Heart left ventricle (tissue), 16 donors: ENCODE measurements around the gene SERINC5. TPM values are rescaled to one million over a fixed set of nuclear protein-coding genes. Genes with fewer than 3 reads are reported as not detected.

Experiments used
- ATAC-seq, 4 donors: fragments of 200-7000 bp; cut with Tn5 transposase; one replicate each; pipeline ENCODE4 v1.9.1; 2020 to 2022; ENCODE audit warnings: moderate library complexity in 4 of 4, mild to moderate bottlenecking in 3 of 4, moderate number of reproducible peaks in 1 of 4
- DNase-seq, 5 donors: peaks; one replicate each; pipeline ENCODE4 v3.0.0-alpha.2; 2020
- H3K27ac ChIP-seq, 12 donors: fragments of 200-600 bp; sonication (generic) in 4 of 12; one replicate each; pipeline versions ENCODE4 v1.5.0 to v1.8.0; 2016 to 2022; ENCODE audit warnings: mild to moderate bottlenecking in 2 of 12
- H3K27me3 ChIP-seq, 9 donors: fragments of 200-600 bp; sonication (generic) in 2 of 9; one replicate each; pipeline versions ENCODE4 v1.5.1 to v1.8.0; 2016 to 2022; ENCODE audit warnings: mild to moderate bottlenecking in 3 of 9
- H3K36me3 ChIP-seq, 9 donors: fragments of 200-600 bp; sonication (generic) in 2 of 9; one replicate each; pipeline versions ENCODE4 v1.5.0 to v1.8.0; 2018 to 2022; ENCODE audit warnings: mild to moderate bottlenecking in 2 of 9
- H3K4me1 ChIP-seq, 12 donors: fragments of 200-600 bp; sonication (generic) in 4 of 12; one replicate each; pipeline versions ENCODE4 v1.5.0 to v1.8.0; 2016 to 2022; ENCODE audit warnings: mild to moderate bottlenecking in 3 of 12
- H3K4me3 ChIP-seq, 12 donors: fragments of 200-600 bp; sonication (generic) in 4 of 12; one replicate each; pipeline versions ENCODE4 v1.5.0 to v1.8.0; 2017 to 2022; ENCODE audit warnings: mild to moderate bottlenecking in 9 of 12, moderate library complexity in 4 of 12
- H3K9me3 ChIP-seq, 12 donors: fragments of 200-600 bp; sonication (generic) in 4 of 12; one replicate each; pipeline versions ENCODE4 v1.5.0 to v1.8.0; 2016 to 2022; ENCODE audit warnings: mild to moderate bottlenecking in 1 of 12
- POLR2A ChIP-seq, 2 donors: fragments of 450-650 bp; IDR thresholded peaks; one replicate each; pipeline ENCODE4 v1.6.1; 2017; ENCODE audit warnings: antibody characterized with exemption in 2 of 2, mild to moderate bottlenecking in 2 of 2, moderate library complexity in 2 of 2
- WGBS, 4 donors: extraction: QIAGEN DNeasy Blood & Tissue Kit in 2 of 4; methylation state at CpG; one replicate each; pipeline versions ENCODE4 v1.1.5 to v1.1.7; 2013 to 2018; 5-methylcytosine and 5-hydroxymethylcytosine counted together
- intact Hi-C, 10 donors: fragments of 100-400 bp; cut with DNase I; formaldehyde crosslinking; loops; one replicate each; pipeline versions ENCODE4 v1.11.1 to v1.14.2; 2022
- polyA plus RNA-seq, 2 donors: library from polyadenylated mRNA; stranded (reverse); fragments of 200-250 nt; gene quantifications; one replicate each; pipeline ENCODE4 v1.2.3, GENCODE V29; 2013
- total RNA-seq, 9 donors: library from RNA; depleted of rRNA in 2 of 9; stranded (reverse); fragments of >200 nt in 2 of 9; fragmentation: NEBNext Ultra II Directional in 3 of 9; extraction: Animal tissue kit (Norgen Biotek cat#: 25700) in 3 of 9; gene quantifications; one replicate each; pipeline versions ENCODE4 v1.1.0 to v1.2.4, GENCODE V29; 2016 to 2023
- TF ChIP-seq, protein P1 (sequence below), 12 donors: fragments of 200-600 bp; sonication (generic) in 4 of 12; IDR thresholded peaks; one replicate each; pipeline versions ENCODE4 v1.5.0 to v1.8.0; 2018 to 2022; ENCODE audit warnings: antibody characterized with exemption in 12 of 12, mild to moderate bottlenecking in 5 of 12
- donor health status: ischemic (EF 13 %, LVEDD 7.1; RV severe dilation, severe dysfunction).
- donor health status: healthy with polysubstance abuse.
- donor health status: DM: no; HTN: yes; CAD: no.
- donor health status: DM: no; HTN: no; CAD: no.
- donor health status: ischemic (EF 25% LVEDD 6.9; RV normal size, moderate dysfunction).
- donor health status: ischemic (EF 25% LVEDD 5.7; RV mildly dilated, moderate dysfunction).
- donor health status: healthy.
- donor health status: DM: yes; HTN: yes; CAD: no.
- donor health status: ischemic (EF 35%, LVEDD 5.7; RV mildly dilated, moderate dysfunction).
- donor health status: nonischemic (EF 11% LVEDD 7.7; RV severe dilation, severe dysfunction).
- donor health status: DM: yes; HTN: yes; CAD: no.
- donor health status: PGD.
- donor health status: ischemic (EF 29% LVEDD 5.4; RV normal size, mild dysfunction).
- donor health status: nonischemic (EF 23%, LVEDD 6.1; RV moderate dilation, normal function).

Gene SERINC5
- total and polyA plus RNA-seq, 11 donors = 3.2 to 25.9 (median 13.5) TPM

DNA sequence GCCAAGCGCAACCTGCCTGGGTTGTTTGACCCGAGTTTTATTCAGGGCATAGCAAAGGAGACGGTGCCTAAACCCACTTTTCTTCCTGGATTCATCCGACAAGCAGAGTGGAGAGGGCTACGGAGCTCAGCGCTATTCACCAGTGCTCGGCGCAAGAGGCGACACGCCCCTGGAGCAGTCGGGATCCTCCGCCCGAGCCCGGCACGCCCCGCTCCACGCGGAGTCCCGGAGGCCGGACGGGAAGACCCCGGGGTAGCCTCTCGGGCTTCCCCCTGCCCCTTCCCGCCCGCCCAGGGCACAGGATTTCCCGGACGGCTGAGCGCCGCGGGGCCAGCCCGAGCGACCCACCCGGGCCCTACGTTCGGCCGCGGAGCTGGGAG, 427 bp downstream of the SERINC5 start:
- TF ChIP-seq POLR2A (IDR thresholded peaks at IDR 0.05) = no peak
- TF ChIP-seq, protein P1, sequence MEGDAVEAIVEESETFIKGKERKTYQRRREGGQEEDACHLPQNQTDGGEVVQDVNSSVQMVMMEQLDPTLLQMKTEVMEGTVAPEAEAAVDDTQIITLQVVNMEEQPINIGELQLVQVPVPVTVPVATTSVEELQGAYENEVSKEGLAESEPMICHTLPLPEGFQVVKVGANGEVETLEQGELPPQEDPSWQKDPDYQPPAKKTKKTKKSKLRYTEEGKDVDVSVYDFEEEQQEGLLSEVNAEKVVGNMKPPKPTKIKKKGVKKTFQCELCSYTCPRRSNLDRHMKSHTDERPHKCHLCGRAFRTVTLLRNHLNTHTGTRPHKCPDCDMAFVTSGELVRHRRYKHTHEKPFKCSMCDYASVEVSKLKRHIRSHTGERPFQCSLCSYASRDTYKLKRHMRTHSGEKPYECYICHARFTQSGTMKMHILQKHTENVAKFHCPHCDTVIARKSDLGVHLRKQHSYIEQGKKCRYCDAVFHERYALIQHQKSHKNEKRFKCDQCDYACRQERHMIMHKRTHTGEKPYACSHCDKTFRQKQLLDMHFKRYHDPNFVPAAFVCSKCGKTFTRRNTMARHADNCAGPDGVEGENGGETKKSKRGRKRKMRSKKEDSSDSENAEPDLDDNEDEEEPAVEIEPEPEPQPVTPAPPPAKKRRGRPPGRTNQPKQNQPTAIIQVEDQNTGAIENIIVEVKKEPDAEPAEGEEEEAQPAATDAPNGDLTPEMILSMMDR (IDR thresholded peaks at IDR 0.05) = no peak
- H3K4me1 ChIP-seq = peaks cover 0 to 47% (median 28%) of the 10 kb centered on the region in 12 donors
- H3K9me3 ChIP-seq = no peaks in the 10 kb centered on the region
- 0 to 1% (median 0%) methylated on average over 19 to 37 of the region's 37 CpGs for WGBS, 4 donors
- H3K27me3 ChIP-seq = no peaks in the 10 kb centered on the region
- H3K27ac ChIP-seq = peak overlapping the region; percentile 88 to 99 (median 96)
- no peaks in the 10 kb centered on the region for H3K36me3 ChIP-seq
- H3K4me3 ChIP-seq = peak overlapping the region; percentile 58 to 92 (median 80)
- peak; percentile 48 to 79 (median 72) for ATAC-seq
- intact Hi-C loops = loop anchor here in 8 of 10 donors (2.0 to 10.0 kb wide), 9 partner anchors 37 to 163 kb away; partner anchors contain the start of gene ZFYVE16 (in 1 of the 8)
- peak; percentile 68 to 86 (median 74) for DNase-seq

DNA sequence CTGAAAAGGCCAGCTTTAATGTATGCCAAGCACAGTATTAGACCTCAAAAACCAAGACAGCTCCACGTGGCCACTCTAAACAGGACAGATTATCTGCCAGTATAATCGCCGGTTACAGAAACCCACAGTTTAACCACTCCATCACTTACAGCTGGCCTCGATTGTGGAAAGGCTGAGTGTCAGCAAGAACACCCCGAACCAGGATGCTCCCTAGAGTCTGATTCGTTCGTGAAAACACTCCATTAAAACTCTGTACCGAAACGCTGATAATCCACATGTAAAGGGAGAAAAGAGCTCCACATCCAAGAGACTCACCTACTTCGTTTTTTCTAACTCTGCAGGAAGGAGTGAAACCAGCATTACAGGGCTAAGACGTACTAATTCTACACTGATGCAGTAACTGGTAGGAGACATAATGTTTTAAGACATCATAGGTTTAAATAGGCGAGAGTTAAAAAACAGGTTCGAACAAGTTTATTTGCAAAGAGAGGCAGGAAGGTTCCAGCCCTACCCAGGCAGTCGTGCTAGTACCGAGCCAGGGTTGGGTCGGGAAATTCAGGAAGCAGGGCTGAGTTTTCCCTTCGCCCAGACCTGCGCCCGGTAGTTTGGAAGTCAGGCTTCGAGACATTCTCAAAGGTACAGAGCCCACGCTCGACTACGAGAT, 949 bp downstream of the SERINC5 start:
- ATAC-seq = peak; percentile 1 to 23 (median 6)
- WGBS, 4 donors = 0 to 1% (median 1%) methylated on average over 23 of the region's 23 CpGs
- Histone ChIP-seq H3K36me3 (no peaks in the 10 kb centered on the region), H3K4me3 (peak overlapping the region; percentile 58 to 92 (median 80)), H3K4me1 (peaks cover 0 to 47% (median 28%) of the 10 kb centered on the region in 12 donors), H3K27me3 (no peaks in the 10 kb centered on the region), H3K27ac (peak overlapping the region; percentile 88 to 99 (median 96)), H3K9me3 (no peaks in the 10 kb centered on the region)
- no peak for TF ChIP-seq POLR2A (IDR thresholded peaks at IDR 0.05)
- TF ChIP-seq, protein P1 (IDR thresholded peaks at IDR 0.05) = no peak
- intact Hi-C loops = loop anchor here in 8 of 10 donors (2.0 to 10.0 kb wide), 10 partner anchors 36 to 163 kb away; partner anchors contain the start of gene ZFYVE16 (in 1 of the 8)
- DNase-seq = peak in 1 of 5 donors; percentile 34

DNA sequence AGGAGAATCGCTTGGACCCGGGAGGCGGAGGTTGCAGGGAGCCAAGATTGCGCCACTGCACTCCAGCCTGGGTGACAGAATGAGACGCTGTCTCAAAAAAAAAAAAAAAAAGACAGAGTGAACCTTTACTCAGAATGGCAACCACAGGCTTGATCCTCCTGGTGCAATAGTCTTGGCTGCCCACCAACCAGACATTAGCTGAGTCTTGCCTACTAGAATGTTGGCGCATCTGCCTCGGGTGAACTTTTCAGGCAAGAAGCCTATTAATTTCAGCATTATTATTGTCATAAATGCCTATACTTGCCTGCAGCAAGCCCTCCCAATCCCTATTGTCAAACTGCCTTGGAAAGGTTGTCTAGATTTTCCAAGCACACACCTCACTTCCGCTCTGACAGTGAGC, 4.2 kb downstream of the SERINC5 start:
- intact Hi-C loops = loop anchor here in 5 of 10 donors (5.0 to 10.0 kb wide), 4 partner anchors 34 to 153 kb away; partner anchors contain the start of gene ZFYVE16 (in 1 of the 5)
- 79 to 87% (median 85%) methylated on average over 8 of the region's 8 CpGs for WGBS, 4 donors
- TF ChIP-seq, protein P1 (IDR thresholded peaks at IDR 0.05) = no peak
- TF ChIP-seq POLR2A (IDR thresholded peaks at IDR 0.05) = no peak
- Histone ChIP-seq H3K36me3 (no peaks in the 10 kb centered on the region), H3K9me3 (no peaks in the 10 kb centered on the region), H3K27me3 (no peaks in the 10 kb centered on the region), H3K27ac (no peak overlapping the region), H3K4me1 (peaks cover 1 to 54% (median 31%) of the 10 kb centered on the region in 12 donors), H3K4me3 (no peak overlapping the region)
- DNase-seq (peak in 2 of 5 donors; percentile 56 to 61), ATAC-seq (no peak)

DNA sequence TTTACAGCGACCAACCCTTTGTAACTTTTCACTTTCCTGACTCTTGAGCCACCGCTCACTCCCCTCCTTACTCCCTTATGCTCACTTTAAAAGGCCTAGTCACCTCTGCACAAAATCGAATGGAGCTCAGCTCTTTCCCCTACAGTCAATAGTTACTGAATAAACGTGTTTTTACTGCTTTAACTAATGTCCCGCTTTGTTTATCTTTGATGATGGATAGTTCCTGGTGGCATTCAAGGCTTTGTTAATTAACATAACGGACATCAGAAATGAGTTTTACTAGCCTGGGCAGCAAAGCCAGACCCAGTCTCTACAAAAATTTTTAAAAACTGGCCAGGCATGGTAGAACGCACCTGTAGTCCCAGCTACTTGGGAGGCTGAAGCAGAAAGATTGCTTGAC, 5.0 kb downstream of the SERINC5 start:
- DNase-seq = no peak
- intact Hi-C loops = loop anchor here in 5 of 10 donors (5.0 to 10.0 kb wide), 4 partner anchors 34 to 154 kb away; partner anchors contain the start of gene ZFYVE16 (in 1 of the 5)

More for the DNA sequence above, 5.0 kb downstream of the SERINC5 start:
- no peak overlapping the region for H3K27ac ChIP-seq
- H3K4me3 ChIP-seq = no peak overlapping the region
- WGBS, 4 donors = 84 to 90% (median 86%) methylated on average over 7 of the region's 7 CpGs
- H3K4me1 ChIP-seq = peaks cover 3 to 61% (median 38%) of the 10 kb centered on the region in 12 donors
- H3K27me3 ChIP-seq = no peaks in the 10 kb centered on the region
- no peaks in the 10 kb centered on the region for H3K36me3 ChIP-seq
- H3K9me3 ChIP-seq = no peaks in the 10 kb centered on the region
- no peak for ATAC-seq
- TF ChIP-seq, protein P1 (IDR thresholded peaks at IDR 0.05) = no peak
- no peak for TF ChIP-seq POLR2A (IDR thresholded peaks at IDR 0.05)
